Fibroblast of skin of back (primary cell): ENCODE results near the gene TMEM270.

Experiments
- DNase-seq: peaks from one replicate; pipeline ENCODE4 v3.0.0-alpha.2; 2013

Gene TMEM270

DNA sequence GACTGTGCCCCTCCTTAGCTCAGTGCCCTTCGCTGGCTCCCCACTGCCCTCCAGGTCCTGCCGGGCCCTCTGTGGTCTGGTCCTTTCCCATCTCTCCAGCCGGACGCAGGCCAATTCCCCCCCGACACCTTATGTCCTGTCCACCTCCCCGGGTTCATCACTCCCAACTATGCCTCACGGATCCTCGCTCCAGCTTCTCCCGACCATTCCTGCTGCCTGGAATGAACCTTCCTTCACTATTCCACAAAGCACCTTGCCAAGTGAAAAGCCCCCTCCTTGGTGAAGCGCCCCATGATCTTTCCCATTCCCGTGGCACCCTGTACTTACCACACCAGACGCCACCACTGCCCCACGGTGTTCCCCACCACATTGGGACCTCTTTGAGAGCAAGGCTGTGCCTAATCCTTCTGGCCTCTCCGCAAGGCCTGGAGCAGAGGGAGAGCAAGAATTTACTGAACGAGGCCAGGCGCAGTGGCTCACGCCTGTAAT, 47.2 kb downstream of the TMEM270 start:
- DNase-seq: no peak

DNA sequence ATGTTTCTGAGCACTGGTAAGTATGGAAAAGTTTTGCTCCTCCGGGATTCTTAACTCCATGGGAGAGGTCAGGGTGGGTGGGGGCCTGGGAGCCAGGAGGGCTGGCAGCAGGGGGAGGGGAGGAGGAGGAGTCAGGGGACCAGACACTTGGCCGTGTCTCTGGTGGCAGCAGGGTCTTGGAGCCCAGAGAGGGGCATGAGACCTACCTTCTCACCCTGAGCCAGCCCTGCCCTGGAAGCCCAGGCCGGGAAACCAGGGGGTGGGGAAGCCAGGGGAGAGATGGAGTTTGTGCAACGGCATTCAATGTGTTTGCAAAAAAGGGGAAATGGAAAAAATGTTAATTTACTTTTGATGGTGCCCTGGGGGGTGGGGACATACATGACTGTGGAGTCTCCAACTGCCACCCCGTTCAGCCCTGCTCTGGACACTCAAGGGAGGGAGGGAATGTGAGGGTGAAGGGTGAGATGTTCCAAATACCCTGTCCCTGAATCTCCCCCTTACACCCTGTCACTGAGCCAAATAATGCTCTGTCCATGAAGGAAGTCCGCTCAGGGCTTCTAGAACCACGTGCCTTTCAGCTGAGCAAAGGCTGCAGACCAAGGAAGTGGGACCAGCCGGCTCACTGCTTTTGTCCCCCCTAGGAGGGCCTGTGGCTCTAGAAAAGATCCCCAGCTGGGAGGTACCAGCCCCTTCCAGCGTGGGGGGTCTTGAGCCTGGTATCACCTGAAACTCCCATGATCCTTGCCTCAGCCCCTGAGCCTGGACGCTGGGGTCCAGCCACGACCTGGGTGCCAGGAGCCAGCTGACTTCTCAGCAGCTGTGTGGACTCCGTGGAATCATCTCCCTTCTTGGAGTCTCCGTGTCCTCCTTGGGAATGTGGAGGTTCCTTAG, 48.3 kb downstream of the TMEM270 start:
- peak; percentile 42 for DNase-seq

DNA sequence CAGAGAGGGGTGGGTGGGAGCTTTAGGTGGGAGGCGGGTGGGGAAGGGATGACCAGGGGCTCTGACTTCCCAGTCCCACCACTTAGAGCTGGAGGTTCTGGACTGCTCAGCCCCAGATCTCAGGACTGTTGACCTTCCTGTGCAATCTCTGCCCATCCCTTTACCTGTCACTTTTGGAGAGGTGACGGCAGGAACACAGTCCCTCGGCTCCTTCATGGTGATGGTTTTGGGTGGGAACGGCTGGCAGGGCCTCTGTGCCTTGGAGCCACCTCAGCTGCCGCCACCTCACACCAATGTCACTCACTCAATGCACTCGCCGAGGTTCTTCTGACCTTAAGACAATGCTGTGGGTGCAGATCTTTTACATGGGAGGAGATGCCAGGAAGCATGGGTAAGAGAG, 49.0 kb downstream of the TMEM270 start:
- DNase-seq: no peak

DNA sequence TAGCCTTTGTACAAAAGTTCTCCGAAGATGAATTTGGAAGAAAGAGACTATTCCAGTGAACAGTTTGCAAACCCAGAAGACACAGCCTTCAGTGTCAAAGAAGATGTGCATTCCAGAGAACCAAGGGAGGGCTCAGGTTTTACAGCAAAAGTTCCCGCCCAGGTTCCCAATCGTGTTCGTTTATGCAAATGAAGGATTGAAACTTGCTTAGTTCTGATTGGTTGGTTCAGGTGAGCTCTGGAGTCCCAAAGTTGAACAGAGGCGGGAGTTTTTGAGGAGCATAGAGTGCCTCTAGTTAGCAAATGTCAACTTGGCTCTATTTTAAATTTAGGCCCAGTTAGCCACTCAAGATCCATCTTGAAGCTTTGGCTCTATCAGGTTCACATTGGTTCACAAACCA, 51.3 kb downstream of the TMEM270 start:
- DNase-seq: no peak
